NCI-H82 (cell line): ENCODE measurements around the gene CDCP1.
"Not testable (repeated sequence)": the region's sequence is repeated elsewhere in the genome, so short reads cannot be mapped to it uniquely, and the experiment has no call there.

Experiments used
- DNase-seq: peaks from one replicate; lab custom pipeline; 2025; lab: John Stamatoyannopoulos, UW

Gene CDCP1

DNA sequence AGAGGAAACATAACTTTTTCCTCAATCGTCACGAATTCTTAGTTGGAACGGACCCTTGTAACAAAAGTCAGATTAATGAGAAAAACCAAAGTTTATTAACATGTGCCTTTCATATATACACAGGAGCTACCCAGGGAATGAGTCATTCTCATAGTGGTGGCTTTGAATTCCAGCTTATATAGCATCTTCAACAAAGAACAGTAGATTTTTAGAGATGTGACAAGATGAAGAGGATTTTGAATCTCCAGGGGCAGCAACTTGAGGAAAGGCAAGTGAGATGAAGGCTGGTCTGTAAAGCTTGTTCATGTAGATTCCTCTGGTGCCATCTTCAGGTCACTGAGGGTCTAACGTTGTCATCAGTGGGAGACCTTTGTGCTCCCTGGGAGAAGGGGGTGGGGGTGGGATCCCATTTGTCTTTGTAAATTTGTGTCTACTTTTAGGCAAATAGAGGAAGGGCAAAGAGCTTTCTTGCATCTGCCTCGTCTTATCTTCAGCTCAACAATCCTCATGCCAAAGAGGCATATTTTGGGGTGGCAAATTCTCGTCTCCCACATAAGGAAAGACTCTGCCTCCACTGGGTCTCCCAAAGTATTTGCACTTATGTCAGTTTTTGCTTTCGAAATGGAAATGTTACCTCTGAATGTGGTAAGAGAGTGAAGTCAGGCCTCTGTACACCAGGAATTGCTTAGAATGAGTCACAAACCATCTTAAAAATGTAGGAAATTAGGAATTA lies 90.6 kb downstream of the CDCP1 start:
- peak; percentile 59 for DNase-seq

DNA sequence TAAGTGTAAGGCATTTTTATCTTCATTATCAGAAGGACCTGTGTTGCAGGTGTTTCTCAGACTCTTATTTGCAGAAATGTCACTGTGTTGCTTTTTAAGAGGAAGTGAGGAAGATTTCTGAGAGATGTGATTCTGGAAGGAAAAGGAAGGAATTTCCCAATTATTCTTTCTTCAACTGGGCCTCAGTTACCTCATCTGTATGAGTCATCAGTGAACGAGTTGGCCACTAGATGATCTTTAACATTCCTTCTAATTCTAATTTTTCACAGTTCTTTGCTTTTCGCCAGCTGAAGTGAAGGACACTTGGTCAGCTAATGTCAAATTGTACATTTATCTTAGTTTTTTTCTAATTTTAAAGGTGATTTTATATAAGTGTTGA lies 91.2 kb downstream of the CDCP1 start:
- DNase-seq = no peak

GRCh38 chr3:45054196-45054857 lies 91.9 kb downstream of the CDCP1 start:
- DNase-seq = no peak

- not testable (repeated sequence) for DNase-seq
Measured at GRCh38 chr3:45053805-45054195, 92.4 kb downstream of the CDCP1 start.

DNA sequence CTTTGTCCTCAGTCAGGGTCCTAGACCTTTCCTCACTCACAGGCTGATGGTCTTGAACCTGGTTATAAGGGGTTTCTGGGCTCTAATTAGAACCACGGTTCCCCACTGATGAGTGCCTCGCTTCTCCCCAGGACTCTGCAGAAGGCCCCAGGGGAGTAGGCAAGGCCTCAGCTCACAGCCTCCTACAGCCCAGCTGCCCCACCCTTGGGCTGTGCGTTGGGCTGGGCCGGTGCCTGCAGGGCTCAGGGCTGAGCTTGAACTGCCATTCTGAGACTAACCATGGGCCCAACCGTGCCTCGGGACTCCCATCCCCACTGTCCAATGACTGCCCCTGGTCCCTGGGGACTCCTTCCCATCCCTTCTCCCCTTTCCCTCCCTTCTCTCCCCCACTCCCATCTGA lies 94.5 kb downstream of the CDCP1 start:
- no peak for DNase-seq

DNA sequence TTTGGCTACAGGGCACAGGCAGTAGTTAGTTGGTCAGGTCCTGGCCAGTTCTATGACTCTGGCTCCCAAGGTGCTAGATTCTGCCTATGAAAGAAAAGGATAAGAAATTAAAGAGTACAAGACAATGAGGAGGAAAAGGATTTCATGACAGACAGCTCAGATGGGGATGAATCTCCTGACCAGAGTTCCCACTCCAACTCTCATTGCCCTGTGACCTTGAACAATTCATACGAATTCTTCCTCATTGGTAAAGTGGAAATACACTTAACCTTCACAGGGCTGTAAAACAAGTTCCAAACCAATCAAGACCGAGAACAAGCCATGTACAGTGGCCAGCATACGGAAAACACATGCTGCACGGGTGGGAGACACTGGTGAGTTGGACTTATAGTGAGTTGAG lies 96.4 kb downstream of the CDCP1 start:
- no peak for DNase-seq

GRCh38 chr3:45048244-45048643 lies 97.9 kb downstream of the CDCP1 start:
- DNase-seq = no peak

DNA sequence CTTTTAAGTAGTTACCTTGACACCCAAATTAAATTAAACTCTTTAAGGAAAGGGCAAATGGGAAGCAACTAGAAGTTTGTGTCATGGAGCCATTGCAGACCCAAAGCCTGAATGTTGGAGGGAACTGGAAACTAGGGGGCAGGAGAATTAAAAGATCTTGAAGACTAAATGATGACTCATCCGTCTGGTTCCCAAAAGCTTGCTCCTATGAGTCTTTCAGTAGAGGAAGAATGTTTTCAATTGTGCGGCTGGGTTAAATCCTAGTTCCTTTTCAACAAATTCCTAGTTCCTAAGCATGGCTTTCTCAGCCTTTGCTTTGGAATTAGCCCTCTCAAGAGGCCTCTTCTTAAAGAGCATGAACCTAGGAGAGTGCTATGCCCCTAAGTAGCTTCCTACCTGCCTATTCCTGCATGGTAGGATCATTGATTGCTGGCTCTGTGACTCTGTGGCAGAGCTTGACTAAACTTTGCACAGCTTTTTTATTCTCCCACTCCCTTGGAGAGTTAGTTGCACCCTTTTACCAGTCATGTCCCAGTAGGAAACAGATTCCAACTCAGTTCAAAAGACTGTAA lies 102.4 kb downstream of the CDCP1 start:
- DNase-seq = no peak

DNA sequence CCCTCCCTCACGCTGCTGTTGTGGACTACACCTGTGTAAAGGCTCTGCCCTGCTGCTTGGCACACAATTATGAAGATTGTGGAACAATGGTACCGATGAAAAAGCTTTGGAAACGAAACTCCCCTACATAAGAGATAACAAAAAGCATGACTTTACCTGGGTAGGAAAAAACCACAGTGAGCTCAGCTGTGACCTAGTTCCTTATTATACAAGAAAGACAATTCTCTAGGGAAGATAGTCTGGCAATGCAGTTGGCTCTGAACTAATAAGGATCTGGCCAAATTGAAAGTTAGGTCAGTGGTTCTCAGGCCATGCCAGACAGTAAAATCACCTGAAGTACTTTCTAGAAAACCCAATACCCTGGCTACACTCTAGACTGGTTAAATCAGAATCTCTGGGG lies 104.0 kb downstream of the CDCP1 start:
- DNase-seq = no peak

- no peak for DNase-seq
Measured at GRCh38 chr3:45041666-45042065, 104.5 kb downstream of the CDCP1 start.

GRCh38 chr3:45037720-45038455 lies 108.3 kb downstream of the CDCP1 start:
- peak; percentile 95 for DNase-seq

DNA sequence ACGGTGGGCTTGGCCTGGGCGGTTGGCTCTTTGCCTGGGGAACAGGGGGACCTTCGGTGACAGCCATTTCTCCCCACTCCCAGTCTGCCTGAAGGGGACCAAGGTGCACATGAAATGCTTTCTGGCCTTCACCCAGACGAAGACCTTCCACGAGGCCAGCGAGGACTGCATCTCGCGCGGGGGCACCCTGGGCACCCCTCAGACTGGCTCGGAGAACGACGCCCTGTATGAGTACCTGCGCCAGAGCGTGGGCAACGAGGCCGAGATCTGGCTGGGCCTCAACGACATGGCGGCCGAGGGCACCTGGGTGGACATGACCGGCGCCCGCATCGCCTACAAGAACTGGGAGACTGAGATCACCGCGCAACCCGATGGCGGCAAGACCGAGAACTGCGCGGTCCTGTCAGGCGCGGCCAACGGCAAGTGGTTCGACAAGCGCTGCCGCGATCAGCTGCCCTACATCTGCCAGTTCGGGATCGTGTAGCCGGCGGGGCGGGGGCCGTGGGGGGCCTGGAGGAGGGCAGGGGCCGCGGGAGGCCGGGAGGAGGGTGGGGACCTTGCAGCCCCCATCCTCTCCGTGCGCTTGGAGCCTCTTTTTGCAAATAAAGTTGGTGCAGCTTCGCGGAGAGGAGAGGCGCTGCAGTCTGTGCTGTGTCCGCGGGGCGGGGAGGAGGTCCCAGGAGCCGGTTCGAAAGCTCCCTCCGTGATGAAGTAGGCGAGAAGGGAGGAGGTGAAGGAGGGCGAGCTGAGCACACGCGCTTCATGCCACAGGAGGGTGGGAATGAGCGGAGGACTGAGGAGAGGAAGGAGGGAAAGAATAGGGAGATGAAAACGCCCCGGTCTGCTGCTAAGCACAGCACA lies 110.5 kb downstream of the CDCP1 start:
- DNase-seq = peak; percentile 20

- no peak for DNase-seq
Measured at GRCh38 chr3:45034612-45035252, 111.4 kb downstream of the CDCP1 start.

DNA sequence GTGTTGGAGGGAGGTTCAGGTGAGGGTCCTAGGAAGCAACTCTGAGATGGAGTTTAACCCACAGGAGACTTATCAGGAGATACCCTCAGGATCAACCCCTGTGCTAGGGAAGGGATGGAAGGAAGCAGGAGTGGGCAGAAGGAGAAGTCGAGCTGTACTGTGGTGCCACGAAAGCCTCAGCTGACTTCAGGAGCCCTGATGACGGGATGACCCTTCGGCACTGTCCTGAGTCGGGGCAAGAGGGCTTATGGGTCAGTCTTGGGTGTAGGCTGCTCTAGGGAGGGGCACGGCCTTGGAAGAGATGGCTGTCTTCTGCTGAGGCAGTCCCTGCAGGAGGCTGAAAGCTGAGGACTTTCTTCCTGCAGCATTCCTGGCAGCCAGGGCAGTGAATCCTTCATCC lies 112.4 kb downstream of the CDCP1 start:
- DNase-seq = no peak
